Keratinocyte (primary cell): Measurements from ENCODE around the gene IGHMBP2. TPM values are rescaled to one million over a fixed set of nuclear protein-coding genes. Genes with fewer than 3 reads are reported as not detected.
"Not testable (repeated sequence)": the region's sequence is repeated elsewhere in the genome, so short reads cannot be mapped to it uniquely, and the experiment has no call there.

Source experiments
- DNase-seq: peaks from one replicate; pipeline ENCODE4 v3.0.0-alpha.2; 2011; ENCODE audit warnings: low read depth, missing footprints, low spot score
- FAIRE-seq: peaks from 2 replicates; lab custom pipeline; 2011; peaks lifted over from hg19 to GRCh38; lab: Jason Lieb, UNC
- H2AFZ ChIP-seq: 2 replicates; pipeline ENCODE4 v1.6.0; 2012; ENCODE audit warnings: low read length, control low read depth, inconsistent platforms; ENCODE audit not compliant: control insufficient read depth
- H3K27ac ChIP-seq: 2 replicates; pipeline ENCODE4 v1.5.1; 2011; ENCODE audit warnings: low read length; ENCODE audit not compliant: control insufficient read depth, insufficient read depth
- H3K27me3 ChIP-seq: 3 replicates; pipeline ENCODE4 v1.6.0; 2011; ENCODE audit warnings: low read length; ENCODE audit not compliant: control insufficient read depth, insufficient read depth; ENCODE audit errors: extremely low read depth
- H3K36me3 ChIP-seq, 2 experiments: 2 replicates in 1 of 2; 3 replicates in 1 of 2; pipeline ENCODE4 v1.5.1; 2011; ENCODE audit warnings: low read length in 2 of 2, mild to moderate bottlenecking in 1 of 2; ENCODE audit not compliant: control insufficient read depth in 2 of 2, insufficient read depth in 2 of 2; ENCODE audit errors: extremely low read depth in 1 of 2
- H3K4me1 ChIP-seq: 3 replicates; pipeline ENCODE4 v1.5.1; 2011; ENCODE audit warnings: low read length; ENCODE audit not compliant: control insufficient read depth, insufficient read depth; ENCODE audit errors: extremely low read depth
- H3K4me2 ChIP-seq: 3 replicates; pipeline ENCODE4 v1.6.0; 2011; ENCODE audit warnings: low read depth, low read length; ENCODE audit not compliant: control insufficient read depth, insufficient read depth; ENCODE audit errors: extremely low read depth
- H3K4me3 ChIP-seq, 3 experiments: fragments of 200-600 bp in 1 of 3; sonication (generic) in 1 of 3; 2 replicates in 2 of 3; 3 replicates in 1 of 3; pipeline ENCODE4 v1.5.1; 2011 to 2016; ENCODE audit warnings: low read length in 3 of 3, mild to moderate bottlenecking in 3 of 3, control low read depth in 2 of 3, inconsistent platforms in 1 of 3, low read depth in 1 of 3, mixed read lengths in 1 of 3, mixed run types in 1 of 3, moderate library complexity in 1 of 3; ENCODE audit not compliant: control insufficient read depth in 2 of 3, insufficient read depth in 2 of 3; ENCODE audit errors: extremely low read depth in 1 of 3
- H3K79me2 ChIP-seq: 2 replicates; pipeline ENCODE4 v1.6.0; 2012; ENCODE audit warnings: low read length; ENCODE audit not compliant: control insufficient read depth, insufficient read depth
- H3K9ac ChIP-seq: 3 replicates; pipeline ENCODE4 v1.6.0; 2011; ENCODE audit warnings: low read length; ENCODE audit not compliant: control insufficient read depth, insufficient read depth; ENCODE audit errors: extremely low read depth
- H3K9me1 ChIP-seq: 3 replicates; pipeline ENCODE4 v1.6.0; 2011; ENCODE audit warnings: low read length; ENCODE audit not compliant: control insufficient read depth, insufficient read depth; ENCODE audit errors: extremely low read depth
- H3K9me3 ChIP-seq: 2 replicates; pipeline ENCODE4 v1.5.1; 2012; ENCODE audit warnings: low read depth, low read length; ENCODE audit not compliant: control insufficient read depth
- H4K20me1 ChIP-seq: 3 replicates; pipeline ENCODE4 v1.6.0; 2011; ENCODE audit warnings: low read length; ENCODE audit not compliant: control insufficient read depth, insufficient read depth; ENCODE audit errors: extremely low read depth
- CTCF ChIP-seq, 3 experiments: IDR thresholded peaks in 1 of 3; conservative IDR thresholded peaks in 1 of 3; optimal IDR thresholded peaks in 1 of 3; 2 replicates in 2 of 3; 3 replicates in 1 of 3; pipeline versions ENCODE3 to v1.5.1; 2011; ENCODE audit warnings: low read length in 3 of 3, mild to moderate bottlenecking in 3 of 3, moderate library complexity in 2 of 3, control low read depth in 1 of 3, inconsistent platforms in 1 of 3; ENCODE audit not compliant: insufficient read depth in 2 of 3; ENCODE audit errors: extremely low read depth in 1 of 3
- EZH2 ChIP-seq: IDR thresholded peaks from one replicate; pipeline ENCODE4 v1.6.1; 2012; ENCODE audit warnings: inconsistent platforms, mild to moderate bottlenecking, low read length, moderate library complexity
- dilution Hi-C: fragments of 300-500 bp; cut with MboI; formaldehyde crosslinking; loops from one replicate; pipeline ENCODE4 v1.7.0; 2020; ENCODE audit warnings: low sequenced_read_pairs; ENCODE audit not compliant: extremely low pct_ligation_motif_present
- polyA plus RNA-seq, 5 experiments: library from polyadenylated mRNA; depleted of rRNA in 3 of 5; stranded (reverse) in 3 of 5; stranded (forward) in 1 of 5; unstranded in 1 of 5; fragments of >200 nt; gene quantifications; 1 replicate in 1 of 5; 2 replicates in 3 of 5; 3 replicates in 1 of 5; pipeline versions ENCODE4 v1.2.1 to v1.2.3, GENCODE V29; 2011 to 2012; ENCODE audit warnings: missing spikeins in 2 of 5, low read depth in 1 of 5, low replicate concordance in 1 of 5

IGHMBP2 gene
- polyA plus RNA-seq, 1 donor (not counting 4 experiments of a cell fraction or from before 2014, with no cell fraction given): 10.0 TPM

GRCh38 chr11:68882391-68882790 is 21.3 kb upstream of the IGHMBP2 start:
- no peak for FAIRE-seq
- no peak for DNase-seq
- TF ChIP-seq EZH2 (no peak), CTCF (optimal IDR thresholded peaks at IDR 0.05 in 1 of 3, IDR thresholded peaks at IDR 0.05 in 1 of 3, conservative IDR thresholded peaks at IDR 0.05 in 1 of 3; ENCODE audit: extremely low read depth in 1 of 3, insufficient read depth in 2 of 3, low read length in 3 of 3) (no peak)
- Histone ChIP-seq H2AFZ (no peak overlapping the region), H3K36me3 (peaks cover 0 to 5% of the 10 kb centered on the region in 2 experiments), H3K4me2 (no peak overlapping the region), H3K27me3 (no peaks in the 10 kb centered on the region), H3K9me3 (no peaks in the 10 kb centered on the region), H3K9me1 (no peaks in the 10 kb centered on the region), H3K4me3 (no peak overlapping the region), H3K79me2 (no peaks in the 10 kb centered on the region), H3K27ac (no peak overlapping the region), H3K9ac (no peak overlapping the region), H4K20me1 (no peaks in the 10 kb centered on the region), H3K4me1 (no peaks in the 10 kb centered on the region)
- dilution Hi-C loops: no loop called here

GRCh38 chr11:68884827-68885226 is 18.9 kb upstream of the IGHMBP2 start:
- H3K9me3 ChIP-seq, dilution Hi-C loops, H4K20me1 ChIP-seq, H3K4me3 ChIP-seq, H3K4me1 ChIP-seq, H3K9me1 ChIP-seq, H3K36me3 ChIP-seq, H3K27ac ChIP-seq, H3K27me3 ChIP-seq, DNase-seq, FAIRE-seq, H3K79me2 ChIP-seq, H3K4me2 ChIP-seq, H3K9ac ChIP-seq, H2AFZ ChIP-seq: not testable (repeated sequence)

- FAIRE-seq (no peak), DNase-seq (no peak)
- Histone ChIP-seq H3K9ac (no peak overlapping the region), H2AFZ (no peak overlapping the region), H3K4me1 (peaks cover 2% of the 10 kb centered on the region), H3K27ac (no peak overlapping the region), H3K9me1 (no peaks in the 10 kb centered on the region), H3K79me2 (no peaks in the 10 kb centered on the region), H3K9me3 (no peaks in the 10 kb centered on the region), H3K4me3 (no peak overlapping the region), H3K27me3 (no peaks in the 10 kb centered on the region), H4K20me1 (no peaks in the 10 kb centered on the region), H3K4me2 (no peak overlapping the region), H3K36me3 (peaks cover 22 to 27% of the 10 kb centered on the region in 2 experiments)
- TF ChIP-seq CTCF (optimal IDR thresholded peaks at IDR 0.05 in 1 of 3, IDR thresholded peaks at IDR 0.05 in 1 of 3, conservative IDR thresholded peaks at IDR 0.05 in 1 of 3; ENCODE audit: extremely low read depth in 1 of 3, insufficient read depth in 2 of 3, low read length in 3 of 3): peak; percentile 53 to 64 (median 63)
- TF ChIP-seq EZH2: no peak
- dilution Hi-C loops: no loop called here
Measured at GRCh38 chr11:68889948-68890446, 13.7 kb upstream of the IGHMBP2 start.
